HUES48 (cell line): Measurements from ENCODE around the gene PGM5.
"Not testable (repeated sequence)": the region's sequence is repeated elsewhere in the genome, so short reads cannot be mapped to it uniquely, and the experiment has no call there.

Experiments
- H3K27ac ChIP-seq: one replicate; pipeline ENCODE4 v1.7.0; 2013; ENCODE audit warnings: low read depth, low read length, inconsistent platforms
- H3K27me3 ChIP-seq: 2 replicates; pipeline ENCODE4 v1.6.1; 2013; ENCODE audit warnings: mild to moderate bottlenecking, low read length; ENCODE audit not compliant: control insufficient read depth, insufficient read depth
- H3K36me3 ChIP-seq: 2 replicates; pipeline ENCODE4 v1.6.1; 2013; ENCODE audit warnings: low read length; ENCODE audit not compliant: control insufficient read depth, insufficient read depth
- H3K4me1 ChIP-seq: 2 replicates; pipeline ENCODE4 v1.6.1; 2013; ENCODE audit warnings: mild to moderate bottlenecking, low read length; ENCODE audit not compliant: control insufficient read depth, insufficient read depth
- H3K4me3 ChIP-seq: 2 replicates; pipeline ENCODE4 v1.5.1; 2013; ENCODE audit warnings: mild to moderate bottlenecking, low read depth, low read length
- H3K9ac ChIP-seq: 2 replicates; pipeline ENCODE4 v1.6.1; 2013; ENCODE audit warnings: mild to moderate bottlenecking, low read depth, low read length, moderate library complexity
- H3K9me3 ChIP-seq: 2 replicates; pipeline ENCODE4 v1.6.1; 2013; ENCODE audit warnings: low read length; ENCODE audit not compliant: control insufficient read depth, insufficient read depth

PGM5 gene

GRCh38 chr9:68383894-68384293, 27.5 kb downstream of the PGM5 start:
- H3K4me3 ChIP-seq, H3K9me3 ChIP-seq, H3K36me3 ChIP-seq, H3K27me3 ChIP-seq, H3K4me1 ChIP-seq, H3K9ac ChIP-seq, H3K27ac ChIP-seq: not testable (repeated sequence)

- H3K9ac ChIP-seq, H3K27ac ChIP-seq, H3K4me3 ChIP-seq, H3K36me3 ChIP-seq, H3K9me3 ChIP-seq, H3K27me3 ChIP-seq, H3K4me1 ChIP-seq: not testable (repeated sequence)
Measured at GRCh38 chr9:68389558-68389957, 33.1 kb downstream of the PGM5 start.

GRCh38 chr9:68390737-68391136, 34.3 kb downstream of the PGM5 start:
- H3K27ac ChIP-seq, H3K36me3 ChIP-seq, H3K4me3 ChIP-seq, H3K9me3 ChIP-seq, H3K27me3 ChIP-seq, H3K9ac ChIP-seq, H3K4me1 ChIP-seq: not testable (repeated sequence)

GRCh38 chr9:68396411-68397094, 40.1 kb downstream of the PGM5 start:
- not testable (repeated sequence) for H3K36me3 ChIP-seq, H3K4me3 ChIP-seq, H3K9me3 ChIP-seq, H3K27ac ChIP-seq, H3K4me1 ChIP-seq, H3K27me3 ChIP-seq, H3K9ac ChIP-seq

- not testable (repeated sequence) for H3K27me3 ChIP-seq, H3K4me3 ChIP-seq, H3K9ac ChIP-seq, H3K9me3 ChIP-seq, H3K4me1 ChIP-seq, H3K36me3 ChIP-seq, H3K27ac ChIP-seq
Measured at GRCh38 chr9:68397095-68397423, 40.6 kb downstream of the PGM5 start.

- H3K27ac ChIP-seq, H3K4me3 ChIP-seq, H3K27me3 ChIP-seq, H3K9me3 ChIP-seq, H3K36me3 ChIP-seq, H3K4me1 ChIP-seq, H3K9ac ChIP-seq: not testable (repeated sequence)
Measured at GRCh38 chr9:68397796-68398195, 41.4 kb downstream of the PGM5 start.

GRCh38 chr9:68398324-68398723, 41.9 kb downstream of the PGM5 start:
- H3K27me3 ChIP-seq, H3K27ac ChIP-seq, H3K4me3 ChIP-seq, H3K36me3 ChIP-seq, H3K9me3 ChIP-seq, H3K4me1 ChIP-seq, H3K9ac ChIP-seq: not testable (repeated sequence)

- H3K27ac ChIP-seq, H3K4me3 ChIP-seq, H3K36me3 ChIP-seq: not testable (repeated sequence)
Measured at GRCh38 chr9:68404421-68405185, 48.2 kb downstream of the PGM5 start.

GRCh38 chr9:68411865-68412264, 55.5 kb downstream of the PGM5 start:
- H3K27ac ChIP-seq, H3K9ac ChIP-seq, H3K36me3 ChIP-seq: not testable (repeated sequence)

More at GRCh38 chr9:68404421-68405185, 48.2 kb downstream of the PGM5 start:
- not testable (repeated sequence) for H3K27me3 ChIP-seq, H3K9ac ChIP-seq, H3K9me3 ChIP-seq, H3K4me1 ChIP-seq

GRCh38 chr9:68412754-68413153, 56.3 kb downstream of the PGM5 start:
- not testable (repeated sequence) for H3K4me1 ChIP-seq, H3K27me3 ChIP-seq, H3K9me3 ChIP-seq, H3K27ac ChIP-seq, H3K4me3 ChIP-seq, H3K36me3 ChIP-seq, H3K9ac ChIP-seq

More at GRCh38 chr9:68411865-68412264, 55.5 kb downstream of the PGM5 start:
- H3K4me3 ChIP-seq, H3K9me3 ChIP-seq, H3K4me1 ChIP-seq, H3K27me3 ChIP-seq: not testable (repeated sequence)

GRCh38 chr9:68415065-68415464, 58.7 kb downstream of the PGM5 start:
- not testable (repeated sequence) for H3K36me3 ChIP-seq, H3K4me3 ChIP-seq, H3K9me3 ChIP-seq, H3K27ac ChIP-seq, H3K9ac ChIP-seq, H3K4me1 ChIP-seq
- H3K27me3 ChIP-seq = peaks cover 15% of the 10 kb centered on the region
